Stomach (tissue), 9 donors: ENCODE measurements around the gene FUT1. TPM values are rescaled to one million over a fixed set of nuclear protein-coding genes. Genes with fewer than 3 reads are reported as not detected.

Experiments
- DNase-seq, 2 donors: peaks; one replicate each; pipeline versions ENCODE4 v3.0.0 to v3.0.0-alpha.2; 2013 to 2019
- H3K27ac ChIP-seq, 5 donors: fragments of 200-600 bp in 4 of 5; sonication (generic) in 4 of 5; one replicate each; pipeline ENCODE4 v1.5.1; 2013 to 2019; ENCODE audit warnings: mild to moderate bottlenecking in 1 of 5, moderate library complexity in 1 of 5
- H3K27me3 ChIP-seq, 3 donors: fragments of 200-600 bp; sonication (generic); one replicate each; pipeline ENCODE4 v1.5.1; 2017 to 2019; ENCODE audit warnings: mixed run types in 1 of 3
- H3K36me3 ChIP-seq, 4 donors: fragments of 200-600 bp; sonication (generic); 1 replicate in 3 of 4; 2 replicates in 1 of 4; pipeline ENCODE4 v1.5.1; 2016 to 2019
- H3K4me1 ChIP-seq, 4 donors: fragments of 200-600 bp; sonication (generic); one replicate each; pipeline ENCODE4 v1.5.1; 2016 to 2019
- H3K4me3 ChIP-seq, 4 donors: fragments of 200-600 bp; sonication (generic) in 3 of 4; one replicate each; pipeline ENCODE4 v1.5.1; 2016 to 2019; ENCODE audit warnings: mild to moderate bottlenecking in 1 of 4
- H3K9me3 ChIP-seq, 4 donors: fragments of 200-600 bp; sonication (generic); one replicate each; pipeline ENCODE4 v1.5.1; 2016 to 2019
- CTCF ChIP-seq, 7 experiments: fragments of 450-650 bp in 4 of 7; fragments of 200-600 bp in 3 of 7; sonication (generic) in 3 of 7; IDR thresholded peaks; one replicate each; pipeline ENCODE4 v1.5.1; 2016 to 2019; ENCODE audit warnings: antibody characterized with exemption in 7 of 7, control low read depth in 2 of 7, mild to moderate bottlenecking in 1 of 7
- EP300 ChIP-seq: sonication (generic); formaldehyde crosslinking; IDR thresholded peaks from one replicate; pipeline ENCODE4 v1.6.1; 2017; ENCODE audit warnings: antibody characterized with exemption
- POLR2A ChIP-seq, 4 donors: fragments of 450-650 bp; IDR thresholded peaks; one replicate each; pipeline ENCODE4 v1.6.1; 2016; ENCODE audit warnings: antibody characterized with exemption in 4 of 4, control low read depth in 2 of 4, mild to moderate bottlenecking in 1 of 4, moderate library complexity in 1 of 4
- POLR2AphosphoS5 ChIP-seq, 3 donors: sonication (generic); formaldehyde crosslinking; IDR thresholded peaks; one replicate each; pipeline ENCODE4 v1.6.1; 2016; ENCODE audit warnings: antibody characterized with exemption in 3 of 3
- WGBS, 5 donors: extraction: QIAGEN DNeasy Blood & Tissue Kit in 3 of 5; methylation state at CpG; one replicate each; pipeline versions ENCODE4 v1.1.5 to v1.1.7; 2013 to 2018; 5-methylcytosine and 5-hydroxymethylcytosine counted together
- intact Hi-C: fragments of 100-400 bp; cut with DNase I; formaldehyde crosslinking; loops from one replicate; pipeline ENCODE4 v1.15.1; 2023; ENCODE audit warnings: low total_unique reads
- polyA plus RNA-seq, 3 donors: library from polyadenylated mRNA; stranded (reverse); fragments of 200-250 nt; gene quantifications; one replicate each; pipeline ENCODE4 v1.2.3, GENCODE V29; 2013
- total RNA-seq, 5 donors: library from RNA; depleted of rRNA; stranded (reverse); fragments of >200 nt; gene quantifications; one replicate each; pipeline versions ENCODE4 v1.1.0 to v1.2.3, GENCODE V29; 2014 to 2016
- donor health status: healthy with polysubstance abuse.
- donor health status: Bipolar disorder and iron deficiency.
- donor health status: healthy.

The FUT1 gene
- total and polyA plus RNA-seq, 8 donors: 7.0 to 54.5 (median 7.3) TPM; not detected in 1

GRCh38 chr19:48728911-48729664 is 23.4 kb downstream of the FUT1 start:
- Histone ChIP-seq H3K36me3 (peaks cover 0 to 14% (median 5%) of the 10 kb centered on the region in 4 donors), H3K27me3 (peaks cover 0 to 7% (median 0%) of the 10 kb centered on the region in 3 donors), H3K9me3 (no peaks in the 10 kb centered on the region), H3K4me3 (peak overlapping the region in 3 of 4 donors; percentile 1 to 34 (median 6)), H3K27ac (peak overlapping the region in 2 of 5 donors; percentile 15 to 16), H3K4me1 (peaks cover 0 to 16% (median 9%) of the 10 kb centered on the region in 4 donors)
- intact Hi-C loops: no loop called here
- peak in 1 of 2 donors; percentile 70 for DNase-seq
- TF ChIP-seq EP300 (no peak), CTCF (IDR thresholded peaks at IDR 0.05) (no peak), POLR2AphosphoS5 (IDR thresholded peaks at IDR 0.05) (no peak), POLR2A (IDR thresholded peaks at IDR 0.05) (no peak)
- WGBS, 5 donors: 62 to 75% (median 68%) methylated on average over 40 to 77 of the region's 77 CpGs

GRCh38 chr19:48726556-48726955 is 25.9 kb downstream of the FUT1 start:
- TF ChIP-seq EP300: no peak
- no peak for TF ChIP-seq CTCF (IDR thresholded peaks at IDR 0.05)
- no peak for TF ChIP-seq POLR2AphosphoS5 (IDR thresholded peaks at IDR 0.05)
- TF ChIP-seq POLR2A (IDR thresholded peaks at IDR 0.05): no peak
- Histone ChIP-seq H3K36me3 (peaks cover 0 to 6% (median 2%) of the 10 kb centered on the region in 4 donors), H3K27me3 (peaks cover 0 to 7% (median 0%) of the 10 kb centered on the region in 3 donors), H3K4me1 (peaks cover under 1 to 20% (median 9%) of the 10 kb centered on the region in 4 donors), H3K4me3 (no peak overlapping the region), H3K27ac (peak overlapping the region in 4 of 5 donors; percentile 61 to 70 (median 66)), H3K9me3 (no peaks in the 10 kb centered on the region)
- WGBS, 5 donors: 76 to 86% (median 83%) methylated on average over 2 of the region's 2 CpGs
- intact Hi-C loops: no loop called here
- DNase-seq: peak in 1 of 2 donors; percentile 66

GRCh38 chr19:48724796-48725753 is 27.4 kb downstream of the FUT1 start:
- H3K27me3 ChIP-seq: peaks cover 0 to under 1% (median 0%) of the 10 kb centered on the region in 3 donors
- WGBS, 5 donors: 44 to 55% (median 53%) methylated on average over 11 of the region's 11 CpGs
- peak in 1 of 2 donors; percentile 92 for DNase-seq
- peak overlapping the region; percentile 2 to 70 (median 66) for H3K27ac ChIP-seq
- H3K9me3 ChIP-seq: no peaks in the 10 kb centered on the region
- H3K36me3 ChIP-seq: peaks cover 0 to 6% (median 2%) of the 10 kb centered on the region in 4 donors
- TF ChIP-seq POLR2A (IDR thresholded peaks at IDR 0.05) (no peak), EP300 (no peak), POLR2AphosphoS5 (IDR thresholded peaks at IDR 0.05) (no peak), CTCF (IDR thresholded peaks at IDR 0.05) (no peak)
- H3K4me1 ChIP-seq: peaks cover 9 to 33% (median 16%) of the 10 kb centered on the region in 4 donors
- intact Hi-C loops: no loop called here
- no peak overlapping the region for H3K4me3 ChIP-seq

- Histone ChIP-seq H3K4me1 (peaks cover 13 to 58% (median 29%) of the 10 kb centered on the region in 4 donors), H3K27ac (no peak overlapping the region), H3K4me3 (no peak overlapping the region), H3K36me3 (peaks cover 0 to 6% (median 2%) of the 10 kb centered on the region in 4 donors), H3K9me3 (no peaks in the 10 kb centered on the region), H3K27me3 (no peaks in the 10 kb centered on the region)
- no peak for TF ChIP-seq CTCF (IDR thresholded peaks at IDR 0.05)
- no peak for TF ChIP-seq EP300
- TF ChIP-seq POLR2AphosphoS5 (IDR thresholded peaks at IDR 0.05): no peak
- TF ChIP-seq POLR2A (IDR thresholded peaks at IDR 0.05): no peak
- WGBS, 5 donors: 78 to 86% (median 81%) methylated on average over 11 of the region's 11 CpGs
- intact Hi-C loops: no loop called here
- no peak for DNase-seq
Observed at GRCh38 chr19:48722196-48722708, 30.2 kb downstream of the FUT1 start.
